Measurements from ENCODE around the gene COLEC12. TPM values are rescaled to one million over a fixed set of nuclear protein-coding genes. Genes with fewer than 3 reads are reported as not detected.

COLEC12 gene
- total RNA-seq, 1 experiment from 2014 or later: 0.03 TPM

DNA sequence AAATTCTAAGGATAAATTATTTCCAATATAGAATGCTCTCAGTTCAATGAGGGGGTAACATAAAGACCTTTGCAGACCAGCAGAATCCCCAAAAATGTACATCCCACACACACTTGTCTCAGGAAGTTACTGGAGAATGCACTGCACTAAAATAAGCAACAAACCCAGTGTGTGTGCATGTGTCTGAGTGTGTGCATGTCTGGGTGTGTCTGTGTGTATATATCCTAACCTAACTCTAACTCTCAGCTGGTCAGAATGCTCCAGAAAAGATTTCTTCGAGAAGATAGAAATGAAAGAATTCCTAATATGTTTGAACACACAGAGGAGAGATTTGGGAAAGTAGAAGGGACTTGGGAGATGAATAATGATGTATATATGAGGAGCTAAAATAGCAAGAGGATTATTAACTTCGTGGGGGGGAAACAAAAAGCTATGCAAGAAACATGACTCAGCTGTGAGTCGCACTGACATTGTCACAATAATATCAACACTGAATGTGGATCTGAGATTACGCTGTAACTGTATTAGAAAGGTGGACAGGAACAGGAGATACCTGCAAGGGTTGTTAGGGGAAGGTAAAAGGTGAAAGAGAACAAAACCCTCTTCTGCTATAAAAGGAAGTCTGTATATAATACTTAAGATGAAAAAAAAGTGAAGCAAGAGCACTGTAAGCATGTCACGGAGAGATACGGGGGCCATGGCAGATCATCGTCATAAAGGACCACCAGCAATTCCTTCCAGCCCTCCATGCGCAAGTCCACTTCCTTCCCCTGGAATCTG, 11.1 kb downstream of the COLEC12 start:
- intact Hi-C loops (cut with micrococcal nuclease; ENCODE audit: unreplicated experiment) (no loop called here), in situ Hi-C loops (cut with HindIII; ENCODE audit: low pct_unique_long_range_greater_than_20kb, low sequenced_read_pairs) (no loop called here)
- DNase-seq (ENCODE audit: low read depth, low spot score) (no peak), ATAC-seq (no peak)
- no peaks in the 10 kb centered on the region for H3K36me3 ChIP-seq (ENCODE audit: control insufficient read depth, insufficient read depth, low read length)
- ChIA-PET CTCF (no interaction called here), POLR2A (no interaction called here)
- TF ChIP-seq, protein P1, sequence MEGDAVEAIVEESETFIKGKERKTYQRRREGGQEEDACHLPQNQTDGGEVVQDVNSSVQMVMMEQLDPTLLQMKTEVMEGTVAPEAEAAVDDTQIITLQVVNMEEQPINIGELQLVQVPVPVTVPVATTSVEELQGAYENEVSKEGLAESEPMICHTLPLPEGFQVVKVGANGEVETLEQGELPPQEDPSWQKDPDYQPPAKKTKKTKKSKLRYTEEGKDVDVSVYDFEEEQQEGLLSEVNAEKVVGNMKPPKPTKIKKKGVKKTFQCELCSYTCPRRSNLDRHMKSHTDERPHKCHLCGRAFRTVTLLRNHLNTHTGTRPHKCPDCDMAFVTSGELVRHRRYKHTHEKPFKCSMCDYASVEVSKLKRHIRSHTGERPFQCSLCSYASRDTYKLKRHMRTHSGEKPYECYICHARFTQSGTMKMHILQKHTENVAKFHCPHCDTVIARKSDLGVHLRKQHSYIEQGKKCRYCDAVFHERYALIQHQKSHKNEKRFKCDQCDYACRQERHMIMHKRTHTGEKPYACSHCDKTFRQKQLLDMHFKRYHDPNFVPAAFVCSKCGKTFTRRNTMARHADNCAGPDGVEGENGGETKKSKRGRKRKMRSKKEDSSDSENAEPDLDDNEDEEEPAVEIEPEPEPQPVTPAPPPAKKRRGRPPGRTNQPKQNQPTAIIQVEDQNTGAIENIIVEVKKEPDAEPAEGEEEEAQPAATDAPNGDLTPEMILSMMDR (IDR thresholded peaks at IDR 0.05): no peak
- TF ChIP-seq SIN3A (IDR thresholded peaks at IDR 0.05; ENCODE audit: borderline replicate concordance, insufficient read depth, low read depth, low read length): no peak
- TF ChIP-seq POLR2AphosphoS5 (IDR thresholded peaks at IDR 0.05; ENCODE audit: low read depth, low read length): no peak
- TF ChIP-seq TCF7L2 (IDR thresholded peaks at IDR 0.05; ENCODE audit: low read depth, low read length): no peak
- TF ChIP-seq, protein P2, sequence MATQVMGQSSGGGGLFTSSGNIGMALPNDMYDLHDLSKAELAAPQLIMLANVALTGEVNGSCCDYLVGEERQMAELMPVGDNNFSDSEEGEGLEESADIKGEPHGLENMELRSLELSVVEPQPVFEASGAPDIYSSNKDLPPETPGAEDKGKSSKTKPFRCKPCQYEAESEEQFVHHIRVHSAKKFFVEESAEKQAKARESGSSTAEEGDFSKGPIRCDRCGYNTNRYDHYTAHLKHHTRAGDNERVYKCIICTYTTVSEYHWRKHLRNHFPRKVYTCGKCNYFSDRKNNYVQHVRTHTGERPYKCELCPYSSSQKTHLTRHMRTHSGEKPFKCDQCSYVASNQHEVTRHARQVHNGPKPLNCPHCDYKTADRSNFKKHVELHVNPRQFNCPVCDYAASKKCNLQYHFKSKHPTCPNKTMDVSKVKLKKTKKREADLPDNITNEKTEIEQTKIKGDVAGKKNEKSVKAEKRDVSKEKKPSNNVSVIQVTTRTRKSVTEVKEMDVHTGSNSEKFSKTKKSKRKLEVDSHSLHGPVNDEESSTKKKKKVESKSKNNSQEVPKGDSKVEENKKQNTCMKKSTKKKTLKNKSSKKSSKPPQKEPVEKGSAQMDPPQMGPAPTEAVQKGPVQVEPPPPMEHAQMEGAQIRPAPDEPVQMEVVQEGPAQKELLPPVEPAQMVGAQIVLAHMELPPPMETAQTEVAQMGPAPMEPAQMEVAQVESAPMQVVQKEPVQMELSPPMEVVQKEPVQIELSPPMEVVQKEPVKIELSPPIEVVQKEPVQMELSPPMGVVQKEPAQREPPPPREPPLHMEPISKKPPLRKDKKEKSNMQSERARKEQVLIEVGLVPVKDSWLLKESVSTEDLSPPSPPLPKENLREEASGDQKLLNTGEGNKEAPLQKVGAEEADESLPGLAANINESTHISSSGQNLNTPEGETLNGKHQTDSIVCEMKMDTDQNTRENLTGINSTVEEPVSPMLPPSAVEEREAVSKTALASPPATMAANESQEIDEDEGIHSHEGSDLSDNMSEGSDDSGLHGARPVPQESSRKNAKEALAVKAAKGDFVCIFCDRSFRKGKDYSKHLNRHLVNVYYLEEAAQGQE (IDR thresholded peaks at IDR 0.05; ENCODE audit: insufficient read depth in 1 of 2, low read depth in 2 of 2, low read length in 1 of 2): no peak
- BruUV-seq (replicated peaks): no TSS peak
- H3K27me3 ChIP-seq (ENCODE audit: control insufficient read depth, insufficient read depth, low read length): no peaks in the 10 kb centered on the region
- H3K9me3 ChIP-seq (ENCODE audit: control insufficient read depth, insufficient read depth, low read depth, low read length): no peaks in the 10 kb centered on the region
- no peak overlapping the region for H3K4me3 ChIP-seq (ENCODE audit: low read depth in 2 of 2, low read length in 2 of 2)
- H3K27ac ChIP-seq (ENCODE audit: low read length): no peak overlapping the region
- no peaks in the 10 kb centered on the region for H3K4me1 ChIP-seq (ENCODE audit: control insufficient read depth, insufficient read depth, low read length)

DNA sequence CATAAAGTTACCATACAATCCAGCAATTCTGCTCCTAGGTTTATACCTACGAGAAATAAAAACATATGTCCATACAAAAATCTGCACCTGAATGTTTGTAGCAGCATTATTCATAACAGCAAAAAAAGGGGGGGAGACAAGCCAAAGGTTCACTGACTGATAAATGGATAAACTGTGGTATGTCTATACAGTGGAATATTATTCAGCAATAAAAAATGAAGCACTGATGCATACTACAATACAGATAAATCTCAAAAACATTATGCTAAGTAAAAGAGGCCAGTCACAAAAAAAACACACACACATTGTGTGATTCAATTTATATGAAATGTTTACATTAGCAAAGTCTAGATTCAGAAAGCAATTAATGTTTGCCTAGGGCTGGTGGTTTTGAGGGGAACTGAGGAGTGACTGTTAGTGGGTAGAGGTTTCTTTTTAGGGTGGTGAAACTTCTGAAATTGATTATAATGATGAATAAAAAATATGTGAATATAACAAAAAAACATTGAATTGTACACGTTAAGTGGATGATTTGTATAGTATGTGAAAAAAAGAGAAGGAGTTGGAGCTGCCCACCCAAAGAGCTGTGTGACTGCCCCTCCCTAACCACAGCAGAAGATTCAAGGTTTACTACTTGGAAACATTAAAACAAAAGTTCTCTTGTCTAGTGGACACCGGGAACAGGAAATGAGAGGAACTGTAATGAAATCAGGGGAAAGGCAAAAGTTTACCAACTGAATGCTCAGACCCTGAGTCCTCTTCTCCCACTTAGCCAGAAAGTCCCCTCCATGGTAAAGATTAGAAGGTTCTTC, 13.4 kb downstream of the COLEC12 start:
- POLR2A ChIA-PET: no interaction called here
- Histone ChIP-seq H3K9me3 (ENCODE audit: control insufficient read depth, insufficient read depth, low read depth, low read length) (no peaks in the 10 kb centered on the region), H3K27me3 (ENCODE audit: control insufficient read depth, insufficient read depth, low read length) (no peaks in the 10 kb centered on the region), H3K27ac (ENCODE audit: low read length) (no peak overlapping the region), H3K36me3 (ENCODE audit: control insufficient read depth, insufficient read depth, low read length) (no peaks in the 10 kb centered on the region), H3K4me3 (ENCODE audit: low read depth in 2 of 2, low read length in 2 of 2) (no peak overlapping the region), H3K4me1 (ENCODE audit: control insufficient read depth, insufficient read depth, low read length) (no peaks in the 10 kb centered on the region)
- intact Hi-C loops (cut with micrococcal nuclease; ENCODE audit: unreplicated experiment) (no loop called here), in situ Hi-C loops (cut with HindIII; ENCODE audit: low pct_unique_long_range_greater_than_20kb, low sequenced_read_pairs) (no loop called here)
- DNase-seq (ENCODE audit: low read depth, low spot score) (no peak), ATAC-seq (no peak)
- TF ChIP-seq SIN3A (IDR thresholded peaks at IDR 0.05; ENCODE audit: borderline replicate concordance, insufficient read depth, low read depth, low read length) (no peak), TCF7L2 (IDR thresholded peaks at IDR 0.05; ENCODE audit: low read depth, low read length) (no peak), POLR2AphosphoS5 (IDR thresholded peaks at IDR 0.05; ENCODE audit: low read depth, low read length) (no peak)
- TF ChIP-seq, protein P2 (IDR thresholded peaks at IDR 0.05; ENCODE audit: insufficient read depth in 1 of 2, low read depth in 2 of 2, low read length in 1 of 2): no peak
- TF ChIP-seq, protein P1 (IDR thresholded peaks at IDR 0.05): no peak
- CTCF ChIA-PET: no interaction called here
- no TSS peak for BruUV-seq (replicated peaks)

All from Panc1 (cell line).